ENCODE data around the gene BPI.

BPI gene

GRCh38 chr20:38346741-38347140, 42.8 kb downstream of the BPI start:
- H3K9ac ChIP-seq (ENCODE audit: low read length in 5 of 5), result peak overlapping the region in 4 of 5 donors; percentile 56 to 87 (median 69)
- no peaks in the 10 kb centered on the region for H3K9me3 ChIP-seq (ENCODE audit: control insufficient read depth in 5 of 5, low read length in 5 of 5)
- H3K36me3 ChIP-seq (ENCODE audit: control insufficient read depth in 5 of 5, insufficient read depth in 5 of 5, low read length in 5 of 5), result no peaks in the 10 kb centered on the region
- H3K4me3 ChIP-seq (ENCODE audit: low read depth in 1 of 5, low read length in 5 of 5), result peak overlapping the region in 3 of 5 donors; percentile 12 to 31 (median 19)
- H3K4me1 ChIP-seq (ENCODE audit: control insufficient read depth in 5 of 5, insufficient read depth in 5 of 5, low read length in 5 of 5), result peaks cover 13 to 76% (median 51%) of the 10 kb centered on the region in 5 donors
- peak overlapping the region; percentile 88 for H3K27ac ChIP-seq (ENCODE audit: low read depth, low read length)
- H3K27me3 ChIP-seq (ENCODE audit: control insufficient read depth in 5 of 5, insufficient read depth in 4 of 5, low read length in 5 of 5), result peaks cover 0 to 3% (median 0%) of the 10 kb centered on the region in 5 donors

- no peaks in the 10 kb centered on the region for H3K9me3 ChIP-seq (ENCODE audit: control insufficient read depth in 5 of 5, low read length in 5 of 5)
- H3K27me3 ChIP-seq (ENCODE audit: control insufficient read depth in 5 of 5, insufficient read depth in 4 of 5, low read length in 5 of 5), result peaks cover 0 to 3% (median 0%) of the 10 kb centered on the region in 5 donors
- peaks cover 15 to 71% (median 40%) of the 10 kb centered on the region in 5 donors for H3K4me1 ChIP-seq (ENCODE audit: control insufficient read depth in 5 of 5, insufficient read depth in 5 of 5, low read length in 5 of 5)
- H3K36me3 ChIP-seq (ENCODE audit: control insufficient read depth in 5 of 5, insufficient read depth in 5 of 5, low read length in 5 of 5), result no peaks in the 10 kb centered on the region
- peak overlapping the region; percentile 1 for H3K27ac ChIP-seq (ENCODE audit: low read depth, low read length)
- no peak overlapping the region for H3K9ac ChIP-seq (ENCODE audit: low read length in 5 of 5)
- no peak overlapping the region for H3K4me3 ChIP-seq (ENCODE audit: low read depth in 1 of 5, low read length in 5 of 5)
These were observed 45.9 kb downstream of the BPI start for GRCh38 chr20:38349856-38350255.

GRCh38 chr20:38350879-38351775, 47.2 kb downstream of the BPI start:
- H3K27me3 ChIP-seq (ENCODE audit: control insufficient read depth in 5 of 5, insufficient read depth in 4 of 5, low read length in 5 of 5), result peaks cover 0 to 3% (median 0%) of the 10 kb centered on the region in 5 donors
- H3K9ac ChIP-seq (ENCODE audit: low read length in 5 of 5), result peak overlapping the region in 3 of 5 donors; percentile 16 to 81 (median 43)
- peak overlapping the region in 1 of 5 donors; percentile 27 for H3K4me3 ChIP-seq (ENCODE audit: low read depth in 1 of 5, low read length in 5 of 5)
- no peaks in the 10 kb centered on the region for H3K9me3 ChIP-seq (ENCODE audit: control insufficient read depth in 5 of 5, low read length in 5 of 5)
- H3K27ac ChIP-seq (ENCODE audit: low read depth, low read length), result peak overlapping the region; percentile 92
- no peaks in the 10 kb centered on the region for H3K36me3 ChIP-seq (ENCODE audit: control insufficient read depth in 5 of 5, insufficient read depth in 5 of 5, low read length in 5 of 5)
- H3K4me1 ChIP-seq (ENCODE audit: control insufficient read depth in 5 of 5, insufficient read depth in 5 of 5, low read length in 5 of 5), result peaks cover 12 to 60% (median 33%) of the 10 kb centered on the region in 5 donors

GRCh38 chr20:38353316-38353715, 49.4 kb downstream of the BPI start:
- Histone ChIP-seq H3K36me3 (ENCODE audit: control insufficient read depth in 5 of 5, insufficient read depth in 5 of 5, low read length in 5 of 5) (no peaks in the 10 kb centered on the region), H3K9ac (ENCODE audit: low read length in 5 of 5) (peak overlapping the region in 1 of 5 donors; percentile 9), H3K9me3 (ENCODE audit: control insufficient read depth in 5 of 5, low read length in 5 of 5) (no peaks in the 10 kb centered on the region), H3K27ac (ENCODE audit: low read depth, low read length) (peak overlapping the region; percentile 46), H3K4me3 (ENCODE audit: low read depth in 1 of 5, low read length in 5 of 5) (no peak overlapping the region), H3K4me1 (ENCODE audit: control insufficient read depth in 5 of 5, insufficient read depth in 5 of 5, low read length in 5 of 5) (peaks cover 9 to 46% (median 22%) of the 10 kb centered on the region in 5 donors), H3K27me3 (ENCODE audit: control insufficient read depth in 5 of 5, insufficient read depth in 4 of 5, low read length in 5 of 5) (peaks cover 0 to 3% (median 0%) of the 10 kb centered on the region in 5 donors)

- H3K9ac ChIP-seq (ENCODE audit: low read length in 5 of 5), result no peak overlapping the region
- no peak overlapping the region for H3K27ac ChIP-seq (ENCODE audit: low read depth, low read length)
- peaks cover 0 to 3% (median 0%) of the 10 kb centered on the region in 5 donors for H3K27me3 ChIP-seq (ENCODE audit: control insufficient read depth in 5 of 5, insufficient read depth in 4 of 5, low read length in 5 of 5)
- H3K36me3 ChIP-seq (ENCODE audit: control insufficient read depth in 5 of 5, insufficient read depth in 5 of 5, low read length in 5 of 5), result no peaks in the 10 kb centered on the region
- no peak overlapping the region for H3K4me3 ChIP-seq (ENCODE audit: low read depth in 1 of 5, low read length in 5 of 5)
- peaks cover 9 to 52% (median 27%) of the 10 kb centered on the region in 5 donors for H3K4me1 ChIP-seq (ENCODE audit: control insufficient read depth in 5 of 5, insufficient read depth in 5 of 5, low read length in 5 of 5)
- H3K9me3 ChIP-seq (ENCODE audit: control insufficient read depth in 5 of 5, low read length in 5 of 5), result no peaks in the 10 kb centered on the region
These were observed 50.3 kb downstream of the BPI start for GRCh38 chr20:38354227-38354626.

- Histone ChIP-seq H3K4me3 (ENCODE audit: low read depth in 1 of 5, low read length in 5 of 5) (no peak overlapping the region), H3K27ac (ENCODE audit: low read depth, low read length) (no peak overlapping the region), H3K27me3 (ENCODE audit: control insufficient read depth in 5 of 5, insufficient read depth in 4 of 5, low read length in 5 of 5) (peaks cover 0 to 3% (median 0%) of the 10 kb centered on the region in 5 donors), H3K9me3 (ENCODE audit: control insufficient read depth in 5 of 5, low read length in 5 of 5) (no peaks in the 10 kb centered on the region), H3K4me1 (ENCODE audit: control insufficient read depth in 5 of 5, insufficient read depth in 5 of 5, low read length in 5 of 5) (peaks cover 9 to 47% (median 21%) of the 10 kb centered on the region in 5 donors), H3K36me3 (ENCODE audit: control insufficient read depth in 5 of 5, insufficient read depth in 5 of 5, low read length in 5 of 5) (no peaks in the 10 kb centered on the region), H3K9ac (ENCODE audit: low read length in 5 of 5) (no peak overlapping the region)
These were observed 51.4 kb downstream of the BPI start for GRCh38 chr20:38355161-38356012.

GRCh38 chr20:38357653-38358207, 53.8 kb downstream of the BPI start:
- no peak overlapping the region for H3K4me3 ChIP-seq (ENCODE audit: low read depth in 1 of 5, low read length in 5 of 5)
- H3K27ac ChIP-seq (ENCODE audit: low read depth, low read length), result no peak overlapping the region

GRCh38 chr20:38358556-38358955, 54.6 kb downstream of the BPI start:
- no peaks in the 10 kb centered on the region for H3K27me3 ChIP-seq (ENCODE audit: control insufficient read depth in 5 of 5, insufficient read depth in 4 of 5, low read length in 5 of 5)
- H3K9me3 ChIP-seq (ENCODE audit: control insufficient read depth in 5 of 5, low read length in 5 of 5), result no peaks in the 10 kb centered on the region
- H3K9ac ChIP-seq (ENCODE audit: low read length in 5 of 5), result no peak overlapping the region
- no peaks in the 10 kb centered on the region for H3K36me3 ChIP-seq (ENCODE audit: control insufficient read depth in 5 of 5, insufficient read depth in 5 of 5, low read length in 5 of 5)
- H3K4me1 ChIP-seq (ENCODE audit: control insufficient read depth in 5 of 5, insufficient read depth in 5 of 5, low read length in 5 of 5), result peaks cover 0 to 23% (median 6%) of the 10 kb centered on the region in 5 donors
- no peak overlapping the region for H3K27ac ChIP-seq (ENCODE audit: low read depth, low read length)
- H3K4me3 ChIP-seq (ENCODE audit: low read depth in 1 of 5, low read length in 5 of 5), result no peak overlapping the region

More at GRCh38 chr20:38357653-38358207, 53.8 kb downstream of the BPI start:
- H3K9ac ChIP-seq (ENCODE audit: low read length in 5 of 5), result no peak overlapping the region
- H3K9me3 ChIP-seq (ENCODE audit: control insufficient read depth in 5 of 5, low read length in 5 of 5), result no peaks in the 10 kb centered on the region
- H3K36me3 ChIP-seq (ENCODE audit: control insufficient read depth in 5 of 5, insufficient read depth in 5 of 5, low read length in 5 of 5), result no peaks in the 10 kb centered on the region
- H3K27me3 ChIP-seq (ENCODE audit: control insufficient read depth in 5 of 5, insufficient read depth in 4 of 5, low read length in 5 of 5), result no peaks in the 10 kb centered on the region
- H3K4me1 ChIP-seq (ENCODE audit: control insufficient read depth in 5 of 5, insufficient read depth in 5 of 5, low read length in 5 of 5), result peaks cover 1 to 31% (median 6%) of the 10 kb centered on the region in 5 donors

- Histone ChIP-seq H3K27ac (ENCODE audit: low read depth, low read length) (no peak overlapping the region), H3K27me3 (ENCODE audit: control insufficient read depth in 5 of 5, insufficient read depth in 4 of 5, low read length in 5 of 5) (no peaks in the 10 kb centered on the region), H3K36me3 (ENCODE audit: control insufficient read depth in 5 of 5, insufficient read depth in 5 of 5, low read length in 5 of 5) (no peaks in the 10 kb centered on the region), H3K4me1 (ENCODE audit: control insufficient read depth in 5 of 5, insufficient read depth in 5 of 5, low read length in 5 of 5) (peaks cover 0 to 16% (median 6%) of the 10 kb centered on the region in 5 donors), H3K4me3 (ENCODE audit: low read depth in 1 of 5, low read length in 5 of 5) (no peak overlapping the region), H3K9me3 (ENCODE audit: control insufficient read depth in 5 of 5, low read length in 5 of 5) (no peaks in the 10 kb centered on the region), H3K9ac (ENCODE audit: low read length in 5 of 5) (no peak overlapping the region)
These were observed 59.2 kb downstream of the BPI start for GRCh38 chr20:38363004-38363747.
